C1 segment of cervical spinal cord (tissue), 14 donors: ENCODE results near the gene NUMBL.

Experiments
- DNase-seq, 14 donors: peaks; one replicate each; lab custom pipeline; 2025; lab: John Stamatoyannopoulos, UW

NUMBL gene

GRCh38 chr19:40690693-40691420 lies 406 bp upstream of the NUMBL start:
- peak; percentile 37 to 93 (median 82) for DNase-seq

GRCh38 chr19:40689339-40690049 lies 957 bp downstream of the NUMBL start:
- DNase-seq = peak in 1 of 14 donors; percentile 22

DNA sequence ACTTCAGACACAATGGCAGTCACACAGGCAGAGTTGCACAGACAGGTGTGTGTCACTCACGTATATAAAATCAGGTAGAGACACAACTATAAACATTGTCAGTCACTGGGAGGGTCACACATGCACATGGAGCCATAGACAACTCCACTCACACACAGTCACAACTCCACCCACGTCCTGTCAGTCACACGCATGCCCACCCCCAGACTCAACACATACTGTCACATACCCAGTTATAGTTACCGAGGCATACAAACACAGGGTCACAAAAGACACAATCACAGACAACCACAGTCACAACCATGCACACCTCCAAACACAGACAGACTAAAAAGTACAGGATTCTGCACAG lies 1.5 kb downstream of the NUMBL start:
- DNase-seq = no peak

DNA sequence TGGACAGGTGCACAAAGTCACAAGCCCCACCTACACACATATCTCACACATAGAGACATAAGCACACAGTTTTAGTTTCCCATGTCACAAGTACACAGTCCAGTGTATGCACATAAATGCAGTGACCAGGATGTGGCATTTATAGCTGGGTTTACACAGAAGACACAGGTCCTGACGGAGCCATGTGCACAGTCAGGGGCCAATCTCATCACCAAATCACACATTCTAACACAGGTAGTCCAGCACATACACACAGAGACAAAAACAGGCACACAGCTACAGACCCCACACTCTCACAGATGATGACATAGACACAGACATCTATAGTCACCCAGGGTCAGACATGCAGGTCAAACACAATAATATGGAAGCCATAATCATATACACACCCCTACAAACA lies 2.1 kb downstream of the NUMBL start:
- DNase-seq = no peak

DNA sequence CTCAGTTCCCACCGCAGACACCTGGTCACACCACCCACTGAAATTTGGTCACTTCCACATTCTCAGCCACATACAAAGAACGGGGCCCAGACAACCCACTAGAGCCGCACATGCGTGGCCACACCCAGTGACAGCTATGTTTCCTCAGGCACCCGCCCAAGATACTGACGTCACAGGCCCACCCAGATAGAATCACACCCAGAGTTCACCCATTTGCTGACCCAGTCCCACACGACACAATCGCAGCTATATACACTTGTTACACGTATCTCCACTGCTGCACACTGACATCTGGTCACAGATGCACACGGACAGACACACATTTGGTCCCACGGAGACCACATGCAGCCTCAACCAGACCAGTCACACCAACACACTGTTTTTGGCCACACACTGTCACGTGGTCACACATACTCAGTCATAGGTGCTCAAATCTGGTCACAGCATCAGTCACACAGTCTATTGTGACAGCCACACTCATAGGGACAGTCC lies 2.9 kb downstream of the NUMBL start:
- peak in 1 of 14 donors; percentile 45 for DNase-seq

DNA sequence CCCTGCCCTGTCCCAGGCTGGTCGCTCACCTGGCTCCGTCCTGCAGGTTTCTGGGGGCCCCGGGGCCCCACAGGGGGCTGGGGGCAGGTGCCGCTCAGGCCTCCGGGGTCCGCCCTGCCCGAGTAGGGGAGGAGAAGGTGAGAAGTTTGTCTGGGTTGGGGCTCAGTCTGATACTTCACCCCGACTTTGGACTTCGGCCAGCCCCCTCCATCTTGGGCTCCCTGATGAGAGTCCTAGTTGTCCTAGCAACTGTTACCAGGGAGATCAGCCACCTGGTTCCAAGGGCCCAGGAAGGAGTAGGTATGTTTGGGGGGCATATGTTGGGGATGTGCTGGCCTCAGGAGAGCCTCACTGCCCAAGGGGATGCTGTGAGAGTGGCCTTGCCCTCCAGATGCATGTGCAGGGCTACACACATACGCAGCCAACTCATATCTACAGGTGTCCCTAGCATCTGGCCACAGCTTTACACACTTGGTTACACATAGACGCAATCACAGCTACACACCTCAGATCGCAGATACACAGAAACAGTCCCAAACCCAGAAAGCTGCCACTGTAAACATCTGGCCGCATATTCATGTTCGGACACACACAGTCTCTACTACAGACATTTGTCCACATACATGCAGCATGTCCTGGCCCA lies 3.4 kb downstream of the NUMBL start:
- DNase-seq = peak in 1 of 14 donors; percentile 21

GRCh38 chr19:40685563-40685962 lies 4.9 kb downstream of the NUMBL start:
- no peak for DNase-seq

DNA sequence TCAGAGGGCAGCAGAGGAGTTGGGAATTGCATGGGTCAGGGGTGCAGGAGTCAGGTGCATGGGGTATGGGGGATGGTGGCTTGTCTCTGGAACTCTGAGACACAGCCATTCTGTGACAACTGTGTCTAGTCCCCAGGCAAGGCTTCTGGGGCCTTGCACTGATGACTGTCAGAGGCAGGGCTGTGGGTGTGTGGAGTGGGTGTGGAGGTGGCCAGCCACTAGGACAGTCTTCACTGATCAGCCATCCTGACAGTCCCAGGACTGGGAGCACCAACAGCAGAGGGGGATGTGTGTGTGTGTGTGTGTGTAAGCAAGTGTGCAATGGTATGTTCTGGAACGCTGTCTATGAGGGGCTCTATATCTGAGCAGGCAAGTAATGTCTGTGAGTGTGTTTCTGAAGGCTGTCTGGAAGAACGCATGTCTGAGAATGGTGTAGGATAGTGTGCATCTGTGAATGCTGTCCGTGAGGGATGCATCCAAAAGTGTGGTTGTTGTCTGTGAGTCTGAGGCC lies 5.4 kb downstream of the NUMBL start:
- no peak for DNase-seq

DNA sequence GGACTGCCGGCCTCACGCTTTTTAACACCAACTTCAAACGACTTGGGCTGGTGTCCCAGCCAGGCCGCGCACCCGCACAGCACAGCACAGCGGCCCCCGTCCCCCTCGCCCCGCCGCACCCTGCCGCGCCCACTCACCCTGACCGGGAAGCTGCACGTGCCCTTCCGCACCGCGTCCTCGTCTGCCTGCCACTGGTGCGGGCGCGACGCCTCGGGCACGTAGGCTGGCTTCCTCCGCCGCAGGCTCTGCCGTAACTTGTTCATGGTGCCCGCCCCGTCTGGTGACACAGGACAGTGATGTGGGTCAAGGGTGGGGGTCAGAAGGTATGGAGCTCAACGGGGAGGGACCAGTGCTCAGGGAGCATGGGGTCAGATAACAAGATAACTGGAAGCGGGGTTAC lies 6.2 kb downstream of the NUMBL start:
- no peak for DNase-seq

- DNase-seq = no peak
Observed at GRCh38 chr19:40683437-40683836, 7.0 kb downstream of the NUMBL start.

DNA sequence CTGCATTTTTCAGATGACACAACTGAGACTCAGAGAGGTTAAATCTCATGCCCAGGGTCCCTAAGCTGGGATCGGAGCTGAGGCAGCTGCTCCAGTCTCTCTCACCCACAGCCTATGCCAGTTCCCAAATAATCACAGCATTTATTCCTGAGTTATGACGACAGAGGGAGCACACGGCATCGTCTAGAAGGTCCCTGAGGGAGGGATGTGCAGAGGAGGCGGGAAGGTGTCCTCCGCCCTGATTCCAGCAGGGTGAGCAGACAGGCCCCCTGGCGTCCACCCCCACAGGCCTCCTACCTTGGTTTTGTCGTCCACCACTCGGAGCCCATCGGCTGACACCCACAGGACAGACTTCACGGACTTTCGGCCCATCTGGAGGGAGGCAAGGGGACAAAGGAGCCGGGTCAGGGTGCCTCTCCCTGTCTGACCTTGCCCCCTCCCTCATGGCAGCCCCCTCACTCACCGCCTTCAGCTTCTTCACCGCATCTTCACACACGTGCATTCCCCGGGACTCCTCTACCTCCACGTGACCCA lies 8.0 kb downstream of the NUMBL start:
- no peak for DNase-seq

DNA sequence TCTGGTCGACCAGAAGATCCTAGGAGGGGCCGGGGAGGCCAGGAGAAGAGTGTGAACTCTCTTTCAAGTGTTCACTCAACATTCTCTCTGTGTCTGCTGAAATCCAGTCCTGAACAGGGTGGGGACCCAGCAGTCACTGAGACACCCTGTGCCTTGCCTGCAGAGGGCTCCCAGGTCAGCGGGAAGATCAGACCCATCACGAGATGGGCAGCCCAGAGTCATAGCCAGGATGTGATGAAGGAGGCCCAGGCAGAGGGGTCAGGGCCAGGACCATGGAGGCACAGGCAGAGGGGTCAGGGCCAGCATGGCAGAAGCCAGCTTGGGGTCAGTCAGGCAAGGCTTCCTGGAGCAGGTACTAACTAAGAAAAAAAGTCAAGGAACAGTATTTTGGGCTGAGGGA lies 9.4 kb downstream of the NUMBL start:
- DNase-seq = no peak

GRCh38 chr19:40677156-40677555 lies 13.3 kb downstream of the NUMBL start:
- no peak for DNase-seq

DNA sequence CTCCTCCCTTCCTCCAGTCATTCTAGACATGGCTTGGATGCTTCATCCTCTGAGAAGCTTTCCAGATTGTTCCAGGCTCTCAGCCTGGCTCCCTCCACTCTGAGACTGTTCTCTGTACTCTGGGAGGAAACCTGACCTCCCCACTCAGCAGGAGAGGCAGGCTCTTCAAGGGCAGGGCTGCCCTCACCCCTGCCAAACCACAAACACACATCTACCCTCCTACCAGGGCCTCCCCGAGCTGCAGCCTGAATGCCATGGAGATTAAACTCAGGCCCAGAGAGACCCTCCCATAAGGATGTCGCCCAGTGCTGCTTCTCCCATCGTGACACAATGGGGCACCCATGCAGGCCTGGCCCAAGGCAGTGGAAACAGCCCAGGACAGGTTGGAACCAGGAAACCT lies 16.2 kb downstream of the NUMBL start:
- no peak for DNase-seq

DNA sequence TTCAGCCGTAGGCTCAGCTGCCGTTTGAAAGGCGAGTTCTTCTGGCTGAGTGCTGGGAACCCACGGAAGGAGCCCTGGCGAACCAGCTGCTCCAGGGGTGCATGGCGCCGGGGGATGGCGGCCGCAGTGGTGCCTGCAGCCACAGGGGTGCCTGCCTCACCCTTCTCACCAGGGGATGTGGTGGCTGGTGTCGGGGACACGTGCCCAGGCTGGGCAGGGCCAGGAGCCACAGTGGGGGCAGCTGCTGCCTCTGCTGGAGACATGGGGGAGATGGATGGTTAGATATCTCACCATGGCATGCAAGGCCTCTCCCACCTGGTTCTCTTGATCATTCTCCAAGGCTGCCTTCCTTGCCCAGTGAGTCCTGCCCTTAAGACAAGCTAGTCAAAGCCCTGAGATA lies 17.1 kb downstream of the NUMBL start:
- no peak for DNase-seq

DNA sequence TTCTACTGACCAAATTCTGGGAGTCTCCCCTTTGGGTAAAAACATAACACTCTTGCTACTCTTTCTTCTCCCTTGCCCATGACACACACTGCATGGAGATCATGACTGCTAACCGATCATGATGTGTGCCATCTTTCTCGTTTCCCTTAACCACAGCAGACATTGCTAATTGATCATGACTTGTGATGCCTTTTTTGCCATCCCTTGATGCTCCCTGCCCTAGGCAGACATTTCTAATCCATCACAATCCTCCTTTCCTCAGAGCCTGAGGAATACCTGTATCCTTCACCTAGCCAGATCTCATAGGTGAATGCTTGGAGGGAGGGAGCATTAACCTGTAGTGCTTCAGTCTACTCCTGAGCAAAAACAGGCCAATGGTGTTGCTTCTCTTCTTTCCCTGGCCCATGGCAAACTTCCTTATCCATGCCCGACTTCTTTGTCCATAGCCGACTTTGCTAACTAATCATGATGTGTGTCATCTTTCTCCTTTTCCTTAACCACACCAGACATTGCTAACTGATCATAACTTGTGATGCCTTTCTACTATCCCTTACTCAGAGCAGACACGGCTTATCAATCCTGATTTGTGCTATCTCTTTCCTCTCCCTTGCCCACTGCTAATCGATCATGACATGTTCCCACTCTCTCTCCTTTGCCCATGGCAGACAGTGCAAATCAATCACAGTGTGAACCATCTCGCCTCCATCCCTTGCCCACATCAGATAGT lies 17.7 kb downstream of the NUMBL start:
- no peak for DNase-seq

GRCh38 chr19:40672038-40672437 lies 18.4 kb downstream of the NUMBL start:
- no peak for DNase-seq

- DNase-seq = peak in 1 of 14 donors; percentile 79
Observed at GRCh38 chr19:40671404-40671803, 19.0 kb downstream of the NUMBL start.

DNA sequence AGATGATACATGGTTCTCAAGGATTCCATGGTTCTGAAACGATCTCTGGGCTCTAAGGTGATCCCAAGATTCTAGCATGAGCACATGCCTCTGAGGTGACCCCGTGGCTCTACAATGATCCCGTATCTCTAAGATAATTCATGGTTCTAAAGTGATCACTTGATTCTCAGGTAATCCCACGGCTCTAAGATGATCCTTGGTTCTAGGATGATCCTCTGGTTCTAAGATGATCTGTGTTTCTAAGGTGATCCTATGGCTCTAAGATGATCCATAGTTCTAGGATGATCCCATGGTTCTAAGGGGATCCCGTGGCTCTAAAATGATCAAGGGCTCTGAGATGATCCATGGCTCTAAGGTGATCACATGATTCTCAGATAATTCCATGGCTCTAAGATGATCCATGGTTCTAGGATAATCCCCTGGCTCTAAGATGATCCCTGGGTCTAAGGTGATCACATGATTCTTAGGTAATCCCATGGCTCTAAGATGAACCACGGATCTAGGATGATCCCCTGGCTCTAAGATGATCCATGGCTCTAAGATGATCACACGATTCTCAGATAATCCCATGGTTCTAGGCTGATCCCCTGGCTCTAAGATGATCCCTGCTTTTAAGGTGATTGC lies 21.3 kb downstream of the NUMBL start:
- no peak for DNase-seq

GRCh38 chr19:40667602-40668001 lies 22.8 kb downstream of the NUMBL start:
- DNase-seq = no peak

DNA sequence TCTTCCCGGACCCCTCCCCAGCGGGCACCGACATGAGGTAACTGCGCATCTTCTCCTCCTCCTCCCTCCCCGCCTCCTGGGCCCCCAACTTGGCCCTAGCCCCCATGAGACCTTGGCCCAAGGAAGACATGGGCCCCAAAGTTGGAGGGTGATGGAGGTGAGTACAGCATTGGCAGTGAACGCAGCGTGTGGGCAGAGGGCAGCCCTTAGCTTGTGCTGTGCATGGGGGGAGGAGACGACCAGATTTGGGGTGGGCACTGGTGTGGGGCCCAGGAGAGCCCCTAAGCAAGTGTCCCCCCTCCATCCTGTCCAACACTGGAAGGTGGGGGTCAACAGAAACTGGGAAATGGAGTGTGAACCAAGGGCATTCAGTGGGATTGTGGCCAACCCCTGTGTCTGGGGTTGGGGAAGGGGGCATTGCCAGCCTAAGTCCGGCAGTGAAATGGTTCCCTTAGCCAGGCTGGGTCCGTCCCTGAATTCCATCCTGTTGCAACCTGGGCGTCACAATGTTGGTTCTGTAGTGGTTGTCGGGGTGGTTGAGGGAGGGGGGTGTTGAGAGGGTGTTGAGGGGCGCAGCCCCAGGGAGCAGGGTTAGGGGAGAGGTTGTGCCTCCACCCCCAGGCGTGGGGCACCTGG lies 23.5 kb downstream of the NUMBL start:
- no peak for DNase-seq
